ENCODE measurements around the gene WNT9A. TPM values are rescaled to one million over a fixed set of nuclear protein-coding genes. Genes with fewer than 3 reads are reported as not detected.

The WNT9A gene
- total and polyA plus RNA-seq, 2 donors from 2014 or later: 0.58 to 3.1 TPM

GRCh38 chr1:227946624-227947385 lies 927 bp downstream of the WNT9A start:
- TF ChIP-seq CTCF (IDR thresholded peaks at IDR 0.05; ENCODE audit: borderline replicate concordance, extremely low read depth, insufficient read depth): peak; percentile 80
- DNase-seq (peak; percentile 85 to 93 (median 91)), FAIRE-seq (no peak)

DNA sequence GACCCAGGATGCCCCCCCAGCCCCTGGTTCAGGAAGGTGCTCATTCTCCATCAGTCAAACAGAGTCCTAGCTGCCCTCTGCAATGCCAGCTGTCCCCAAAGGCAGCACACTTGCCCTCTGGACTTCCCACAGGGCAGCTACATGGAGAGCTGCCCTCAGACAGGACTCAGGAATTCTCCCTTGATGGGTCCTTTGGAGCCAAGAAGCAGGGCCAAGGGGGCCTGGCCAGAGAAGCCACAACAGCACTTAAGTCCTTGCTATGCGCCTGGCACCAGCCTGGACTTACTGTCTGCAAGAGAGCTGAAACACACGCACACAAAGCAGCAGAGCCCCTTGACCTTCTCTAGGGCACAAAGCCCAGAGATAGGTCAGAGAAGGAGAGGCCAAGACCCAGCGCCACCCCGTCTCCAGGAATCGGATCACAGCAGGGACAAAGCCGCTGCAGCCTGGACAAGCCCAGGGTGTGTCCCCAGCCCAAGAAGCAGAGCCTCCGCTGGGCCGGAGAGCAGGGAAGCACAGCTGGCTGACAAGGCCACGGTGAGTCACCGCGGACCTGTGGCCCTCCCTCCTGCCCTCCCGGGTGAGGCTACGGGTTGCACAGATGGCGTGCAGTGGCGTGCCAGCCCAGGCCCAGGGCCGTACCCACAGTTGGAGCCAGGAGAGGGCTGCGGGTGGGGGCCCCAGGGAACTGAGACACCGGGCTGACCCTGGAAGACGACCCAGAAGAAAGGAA lies 1.7 kb downstream of the WNT9A start:
- TF ChIP-seq CTCF (IDR thresholded peaks at IDR 0.05; ENCODE audit: borderline replicate concordance, extremely low read depth, insufficient read depth): no peak
- DNase-seq: peak; percentile 59 to 94 (median 68)
- peaks cover 0 to 6% (median 6%) of the 10 kb centered on the region in 3 donors for H3K4me1 ChIP-seq (ENCODE audit: control insufficient read depth in 2 of 3, insufficient read depth in 2 of 3, low read depth in 1 of 3, low read length in 3 of 3)
- H3K27ac ChIP-seq (ENCODE audit: low read depth in 2 of 2, low read length in 2 of 2): no peak overlapping the region
- FAIRE-seq: no peak
- H3K27me3 ChIP-seq (ENCODE audit: control insufficient read depth, insufficient read depth, low read length): no peaks in the 10 kb centered on the region
- no peak overlapping the region for H3K9ac ChIP-seq (ENCODE audit: low read length in 3 of 3)
- H3K36me3 ChIP-seq (ENCODE audit: control insufficient read depth in 2 of 3, insufficient read depth in 3 of 3, low read length in 3 of 3): no peaks in the 10 kb centered on the region
- H3K9me3 ChIP-seq (ENCODE audit: control insufficient read depth in 2 of 3, insufficient read depth in 1 of 3, low read length in 3 of 3): no peaks in the 10 kb centered on the region
- intact Hi-C loops (cut with DNase I): loop anchor here (10.0 kb wide), 1 partner anchor 181 kb away; no protein-coding TSS in a partner anchor
- no peak overlapping the region for H3K4me3 ChIP-seq (ENCODE audit: low read length in 3 of 3)

More at GRCh38 chr1:227946624-227947385, 927 bp downstream of the WNT9A start:
- Histone ChIP-seq H3K4me1 (ENCODE audit: control insufficient read depth in 2 of 3, insufficient read depth in 2 of 3, low read depth in 1 of 3, low read length in 3 of 3) (peaks cover 0 to 6% (median 6%) of the 10 kb centered on the region in 3 donors), H3K27me3 (ENCODE audit: control insufficient read depth, insufficient read depth, low read length) (no peaks in the 10 kb centered on the region), H3K9ac (ENCODE audit: low read length in 3 of 3) (no peak overlapping the region), H3K4me3 (ENCODE audit: low read length in 3 of 3) (peak overlapping the region; percentile 9 to 47 (median 20)), H3K36me3 (ENCODE audit: control insufficient read depth in 2 of 3, insufficient read depth in 3 of 3, low read length in 3 of 3) (no peaks in the 10 kb centered on the region), H3K27ac (ENCODE audit: low read depth in 2 of 2, low read length in 2 of 2) (no peak overlapping the region), H3K9me3 (ENCODE audit: control insufficient read depth in 2 of 3, insufficient read depth in 1 of 3, low read length in 3 of 3) (no peaks in the 10 kb centered on the region)
- intact Hi-C loops (cut with DNase I): loop anchor here (10.0 kb wide), 1 partner anchor 182 kb away; no protein-coding TSS in a partner anchor

DNA sequence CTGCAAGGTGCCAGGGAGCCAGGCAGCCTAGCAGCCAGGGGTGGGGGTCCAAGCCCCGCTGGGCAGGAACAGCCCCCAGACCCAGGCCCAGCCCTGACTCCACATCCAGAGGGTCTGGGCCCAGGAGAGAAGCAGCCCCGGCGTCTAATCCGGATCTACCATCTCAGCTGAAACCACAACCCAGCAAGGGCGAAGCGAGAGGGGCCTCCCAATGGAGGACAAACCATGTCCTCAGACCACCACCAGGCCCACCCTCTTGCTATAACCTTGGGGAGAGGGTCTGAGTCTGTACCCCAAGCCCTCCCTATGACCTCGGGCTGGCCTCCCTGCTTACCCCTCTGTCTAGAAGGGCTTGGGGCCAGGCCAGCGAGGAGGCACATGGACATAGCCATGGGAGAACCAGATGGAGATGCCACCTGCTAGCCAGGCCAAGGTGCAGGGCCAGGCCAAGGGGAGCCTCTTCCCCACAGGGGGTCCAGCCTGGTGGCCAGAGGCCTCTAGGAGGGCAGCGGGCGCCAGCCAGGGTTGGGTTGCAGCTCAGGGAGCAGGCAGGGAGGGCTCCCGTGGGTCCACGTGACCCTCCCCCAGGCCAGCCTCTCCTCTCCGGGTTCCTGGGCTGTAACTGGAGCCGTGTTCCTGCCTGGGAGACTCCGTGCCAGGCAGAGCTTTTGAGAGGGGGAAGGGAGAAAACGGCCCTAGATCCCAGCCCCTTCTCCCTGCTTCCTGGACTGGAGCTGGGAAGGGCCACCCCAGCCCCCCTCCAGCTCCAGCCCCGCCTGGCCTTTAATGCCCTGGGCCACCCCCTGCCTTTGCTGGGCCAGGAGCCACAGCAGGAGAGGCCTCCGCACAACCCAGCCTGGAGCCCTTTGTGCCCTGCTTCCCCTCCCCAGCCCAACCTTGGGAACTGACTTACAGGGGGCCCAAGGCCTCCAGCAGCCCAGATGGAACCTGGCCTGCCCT lies 2.5 kb downstream of the WNT9A start:
- Histone ChIP-seq H3K9ac (ENCODE audit: low read length in 3 of 3) (no peak overlapping the region), H3K36me3 (ENCODE audit: control insufficient read depth in 2 of 3, insufficient read depth in 3 of 3, low read length in 3 of 3) (no peaks in the 10 kb centered on the region), H3K4me1 (ENCODE audit: control insufficient read depth in 2 of 3, insufficient read depth in 2 of 3, low read depth in 1 of 3, low read length in 3 of 3) (peaks cover 0 to 6% (median 6%) of the 10 kb centered on the region in 3 donors), H3K27ac (ENCODE audit: low read depth in 2 of 2, low read length in 2 of 2) (no peak overlapping the region), H3K9me3 (ENCODE audit: control insufficient read depth in 2 of 3, insufficient read depth in 1 of 3, low read length in 3 of 3) (no peaks in the 10 kb centered on the region), H3K27me3 (ENCODE audit: control insufficient read depth, insufficient read depth, low read length) (no peaks in the 10 kb centered on the region), H3K4me3 (ENCODE audit: low read length in 3 of 3) (no peak overlapping the region)
- FAIRE-seq: no peak
- intact Hi-C loops (cut with DNase I): loop anchor here (10.0 kb wide), 1 partner anchor 180 kb away; no protein-coding TSS in a partner anchor
- TF ChIP-seq CTCF (IDR thresholded peaks at IDR 0.05; ENCODE audit: borderline replicate concordance, extremely low read depth, insufficient read depth): no peak
- DNase-seq: peak; percentile 64 to 88 (median 87)

Measured in kidney (tissue), 14 donors.